GM18519 (cell line): ENCODE results near the gene CLTCL1.
"Not testable (repeated sequence)": the region's sequence is repeated elsewhere in the genome, so short reads cannot be mapped to it uniquely, and the experiment has no call there.

Experiments used
- ATAC-seq: cut with Tn5 transposase; IDR thresholded peaks from one replicate; pipeline ENCODE4 v1.9.1; 2021; ENCODE audit warnings: mild to moderate bottlenecking, moderate library complexity; ENCODE audit not compliant: unreplicated experiment, low FRiP score

Gene CLTCL1

GRCh38 chr22:19222242-19223005, 69.1 kb downstream of the CLTCL1 start:
- ATAC-seq: no peak

GRCh38 chr22:19220867-19221266, 70.7 kb downstream of the CLTCL1 start:
- no peak for ATAC-seq

GRCh38 chr22:19218541-19219233, 72.8 kb downstream of the CLTCL1 start:
- no peak for ATAC-seq

- ATAC-seq: no peak
Measured at GRCh38 chr22:19216579-19216978, 74.9 kb downstream of the CLTCL1 start.

GRCh38 chr22:19215360-19215759, 76.2 kb downstream of the CLTCL1 start:
- ATAC-seq: no peak

- no peak for ATAC-seq
Measured at GRCh38 chr22:19214078-19214473, 77.4 kb downstream of the CLTCL1 start.

- no peak for ATAC-seq
Measured at GRCh38 chr22:19213442-19214077, 78.0 kb downstream of the CLTCL1 start.

- ATAC-seq: no peak
Measured at GRCh38 chr22:19213001-19213400, 78.5 kb downstream of the CLTCL1 start.

- ATAC-seq: no peak
Measured at GRCh38 chr22:19212302-19212870, 79.1 kb downstream of the CLTCL1 start.

- no peak for ATAC-seq
Measured at GRCh38 chr22:19210188-19210587, 81.3 kb downstream of the CLTCL1 start.

- no peak for ATAC-seq
Measured at GRCh38 chr22:19208287-19208847, 83.2 kb downstream of the CLTCL1 start.

- ATAC-seq: no peak
Measured at GRCh38 chr22:19207884-19208283, 83.6 kb downstream of the CLTCL1 start.

GRCh38 chr22:19207401-19207808, 84.1 kb downstream of the CLTCL1 start:
- no peak for ATAC-seq

- ATAC-seq: no peak
Measured at GRCh38 chr22:19206287-19206686, 85.2 kb downstream of the CLTCL1 start.

- ATAC-seq: no peak
Measured at GRCh38 chr22:19204640-19205039, 86.9 kb downstream of the CLTCL1 start.

- ATAC-seq: no peak
Measured at GRCh38 chr22:19203834-19204233, 87.7 kb downstream of the CLTCL1 start.

GRCh38 chr22:19202799-19203186, 88.7 kb downstream of the CLTCL1 start:
- ATAC-seq: not testable (repeated sequence)

GRCh38 chr22:19201869-19202798, 89.4 kb downstream of the CLTCL1 start:
- ATAC-seq: no peak

GRCh38 chr22:19201130-19201868, 90.2 kb downstream of the CLTCL1 start:
- ATAC-seq: no peak
